Gastrocnemius medialis (tissue), 4 donors: ENCODE results near the gene DDX4. TPM values are rescaled to one million over a fixed set of nuclear protein-coding genes. Genes with fewer than 3 reads are reported as not detected.

ENCODE experiments used
- ATAC-seq, 2 donors: fragments of 150-250 bp; one replicate each; pipeline ENCODE4 v1.9.1; 2016
- DNase-seq, 2 donors: peaks; one replicate each; pipeline ENCODE4 v3.0.0-alpha.2; 2019
- H3K27ac ChIP-seq, 4 donors: fragments of 200-600 bp; sonication (generic); 1 replicate in 1 of 4; 2 replicates in 3 of 4; pipeline ENCODE4 v1.5.1; 2016 to 2018; ENCODE audit warnings: mild to moderate bottlenecking in 2 of 4, moderate library complexity in 1 of 4
- H3K27me3 ChIP-seq, 3 donors: fragments of 200-600 bp; sonication (generic) in 2 of 3; 1 replicate in 1 of 3; 2 replicates in 2 of 3; pipeline versions ENCODE4 v1.5.1 to v1.6.0; 2016 to 2019; ENCODE audit warnings: mild to moderate bottlenecking in 1 of 3, moderate library complexity in 1 of 3
- H3K36me3 ChIP-seq, 2 donors: fragments of 200-600 bp; sonication (generic) in 1 of 2; one replicate each; pipeline ENCODE4 v1.5.1; 2017 to 2018
- H3K4me1 ChIP-seq, 2 donors: fragments of 200-600 bp; sonication (generic) in 1 of 2; one replicate each; pipeline ENCODE4 v1.5.1; 2016 to 2017; ENCODE audit warnings: mild to moderate bottlenecking in 2 of 2
- H3K4me3 ChIP-seq, 4 donors: fragments of 200-600 bp; sonication (generic) in 3 of 4; 1 replicate in 1 of 4; 2 replicates in 3 of 4; pipeline ENCODE4 v1.5.1; 2016 to 2019; ENCODE audit warnings: mild to moderate bottlenecking in 2 of 4
- H3K9me3 ChIP-seq, 3 donors: fragments of 200-600 bp; sonication (generic) in 2 of 3; 1 replicate in 1 of 3; 2 replicates in 2 of 3; pipeline ENCODE4 v1.5.1; 2016 to 2019
- POLR2A ChIP-seq, 2 donors: fragments of 450-650 bp; IDR thresholded peaks; one replicate each; pipeline ENCODE4 v1.6.1; 2017; ENCODE audit warnings: antibody characterized with exemption in 2 of 2, mild to moderate bottlenecking in 2 of 2, moderate library complexity in 2 of 2
- in situ Hi-C, 4 donors: fragments of 200-750 bp; cut with MboI; loops; one replicate each; pipeline versions ENCODE4 v1.15.0 to v1.8.0; 2017; ENCODE audit warnings: low sequenced_read_pairs in 4 of 4
- intact Hi-C: fragments of 100-400 bp; cut with DNase I; formaldehyde crosslinking; loops from one replicate; pipeline ENCODE4 v1.15.1; 2023; ENCODE audit warnings: low total_unique reads
- total RNA-seq, 4 donors: library from RNA; depleted of rRNA; stranded (reverse); fragments of >200 nt; gene quantifications; one replicate each; pipeline versions ENCODE4 v1.1.0 to v1.2.3, GENCODE V29; 2016
- TF ChIP-seq, protein P1 (sequence below), 5 experiments: fragments of 450-650 bp in 3 of 5; fragments of 200-600 bp in 2 of 5; sonication (generic) in 2 of 5; IDR thresholded peaks in 4 of 5; conservative IDR thresholded peaks in 1 of 5; 1 replicate in 4 of 5; 2 replicates in 1 of 5; pipeline ENCODE4 v1.5.1; 2016 to 2019; ENCODE audit warnings: antibody characterized with exemption in 5 of 5, mild to moderate bottlenecking in 3 of 5, moderate library complexity in 3 of 5

Gene DDX4
- not detected for total RNA-seq

GRCh38 chr5:55737793-55738192, at the start of gene DDX4:
DDX4 (plus strand) TSS chr5:55738061; CDS start chr5:55738964, 903 bp downstream.
- no peak within 1 kb of the TSS for H3K4me3 ChIP-seq
- intact Hi-C loops (no loop called here), in situ Hi-C loops (no loop called here)
- H3K4me1 ChIP-seq = no peaks in the 10 kb centered on the region
- no peak for ATAC-seq
- TF ChIP-seq POLR2A (IDR thresholded peaks at IDR 0.05) = no peak
- TF ChIP-seq, protein P1, sequence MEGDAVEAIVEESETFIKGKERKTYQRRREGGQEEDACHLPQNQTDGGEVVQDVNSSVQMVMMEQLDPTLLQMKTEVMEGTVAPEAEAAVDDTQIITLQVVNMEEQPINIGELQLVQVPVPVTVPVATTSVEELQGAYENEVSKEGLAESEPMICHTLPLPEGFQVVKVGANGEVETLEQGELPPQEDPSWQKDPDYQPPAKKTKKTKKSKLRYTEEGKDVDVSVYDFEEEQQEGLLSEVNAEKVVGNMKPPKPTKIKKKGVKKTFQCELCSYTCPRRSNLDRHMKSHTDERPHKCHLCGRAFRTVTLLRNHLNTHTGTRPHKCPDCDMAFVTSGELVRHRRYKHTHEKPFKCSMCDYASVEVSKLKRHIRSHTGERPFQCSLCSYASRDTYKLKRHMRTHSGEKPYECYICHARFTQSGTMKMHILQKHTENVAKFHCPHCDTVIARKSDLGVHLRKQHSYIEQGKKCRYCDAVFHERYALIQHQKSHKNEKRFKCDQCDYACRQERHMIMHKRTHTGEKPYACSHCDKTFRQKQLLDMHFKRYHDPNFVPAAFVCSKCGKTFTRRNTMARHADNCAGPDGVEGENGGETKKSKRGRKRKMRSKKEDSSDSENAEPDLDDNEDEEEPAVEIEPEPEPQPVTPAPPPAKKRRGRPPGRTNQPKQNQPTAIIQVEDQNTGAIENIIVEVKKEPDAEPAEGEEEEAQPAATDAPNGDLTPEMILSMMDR (IDR thresholded peaks at IDR 0.05 in 4 of 5, conservative IDR thresholded peaks at IDR 0.05 in 1 of 5) = no peak
- no peak within 1 kb of the TSS for H3K27ac ChIP-seq
- DNase-seq = no peak
- H3K36me3 ChIP-seq = no peaks in the 10 kb centered on the region
- H3K9me3 ChIP-seq = no peaks in the 10 kb centered on the region
- H3K27me3 ChIP-seq = no peaks in the 10 kb centered on the region

DNA sequence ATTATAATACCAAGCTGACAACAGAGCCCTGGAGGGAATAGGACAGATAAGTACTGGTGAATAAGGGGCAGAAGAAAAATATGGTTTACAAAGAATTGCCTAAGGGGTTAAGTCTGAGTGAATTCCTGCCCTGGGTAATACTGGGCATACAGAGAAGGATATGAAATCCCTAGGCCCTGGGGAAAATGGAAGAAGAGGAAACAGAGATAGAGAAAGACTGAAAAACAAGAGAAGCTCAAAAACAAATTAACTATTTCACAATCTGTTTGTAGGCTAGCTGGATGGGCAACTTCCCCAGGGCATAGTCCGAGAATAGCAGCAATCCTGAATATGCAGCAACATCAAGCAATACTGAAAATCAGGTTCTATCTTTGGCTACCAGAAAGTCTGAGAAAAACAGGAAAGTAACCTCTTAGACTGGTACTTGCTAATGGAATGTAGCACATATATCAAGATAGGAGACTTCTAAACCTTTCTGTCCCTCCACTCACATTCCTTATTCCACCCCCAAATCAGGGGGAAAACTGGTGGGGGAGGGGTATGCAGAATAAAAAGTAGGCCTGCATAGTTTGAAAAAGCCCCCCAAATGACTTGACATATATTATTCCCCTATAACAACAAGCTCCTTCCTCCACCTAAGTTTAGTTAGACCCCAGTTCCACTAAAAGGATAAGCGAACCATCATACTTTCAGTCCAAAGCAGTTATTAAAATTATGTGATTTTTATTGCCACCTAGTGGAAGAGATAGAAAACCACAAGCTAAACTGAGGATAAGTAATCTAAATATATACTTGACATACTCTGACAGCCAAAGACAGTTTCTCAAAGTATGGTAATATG, 46.4 kb upstream of the DDX4 start:
- in situ Hi-C loops = loop anchor here in 3 of 4 donors (5.0 to 25.0 kb wide), 3 partner anchors 279 to 354 kb away; no protein-coding TSS in a partner anchor
- Histone ChIP-seq H3K9me3 (no peaks in the 10 kb centered on the region), H3K36me3 (no peaks in the 10 kb centered on the region), H3K27me3 (no peaks in the 10 kb centered on the region), H3K4me1 (peaks cover 17 to 20% of the 10 kb centered on the region in 2 donors), H3K27ac (peak overlapping the region; percentile 2 to 37 (median 17)), H3K4me3 (peak overlapping the region in 3 of 4 donors; percentile 11 to 39 (median 12))
- intact Hi-C loops = loop anchor here (1.0 to 5.0 kb wide), 5 partner anchors 159 to 519 kb away; partner anchors contain the start of genes CDC20B and PLPP1
- no peak for TF ChIP-seq POLR2A (IDR thresholded peaks at IDR 0.05)
- TF ChIP-seq, protein P1 (IDR thresholded peaks at IDR 0.05 in 4 of 5, conservative IDR thresholded peaks at IDR 0.05 in 1 of 5) = peak; percentile 63 to 89 (median 69)
- ATAC-seq (peak; percentile 86 to 87), DNase-seq (peak in 1 of 2 donors; percentile 7)

DNA sequence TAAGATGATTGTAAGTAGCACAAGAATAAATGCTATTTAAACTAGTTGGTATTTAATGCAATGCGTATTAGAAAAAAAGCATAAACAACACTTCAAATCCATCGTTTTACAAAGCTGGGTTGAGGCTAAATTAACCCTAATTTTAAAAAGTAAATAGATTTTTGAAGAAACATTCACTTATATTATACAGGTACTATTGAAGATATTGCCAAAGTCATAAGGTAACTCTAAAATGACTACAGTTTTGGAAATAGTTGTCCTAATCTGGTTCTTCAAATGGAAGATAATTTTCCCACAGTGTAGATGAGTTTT, 45.8 kb upstream of the DDX4 start:
- in situ Hi-C loops = loop anchor here in 3 of 4 donors (5.0 to 25.0 kb wide), 3 partner anchors 280 to 355 kb away; no protein-coding TSS in a partner anchor
- ATAC-seq = no peak
- intact Hi-C loops = loop anchor here (5.0 kb wide), 3 partner anchors 160 to 520 kb away; partner anchors contain the start of genes CDC20B and PLPP1

DNA sequence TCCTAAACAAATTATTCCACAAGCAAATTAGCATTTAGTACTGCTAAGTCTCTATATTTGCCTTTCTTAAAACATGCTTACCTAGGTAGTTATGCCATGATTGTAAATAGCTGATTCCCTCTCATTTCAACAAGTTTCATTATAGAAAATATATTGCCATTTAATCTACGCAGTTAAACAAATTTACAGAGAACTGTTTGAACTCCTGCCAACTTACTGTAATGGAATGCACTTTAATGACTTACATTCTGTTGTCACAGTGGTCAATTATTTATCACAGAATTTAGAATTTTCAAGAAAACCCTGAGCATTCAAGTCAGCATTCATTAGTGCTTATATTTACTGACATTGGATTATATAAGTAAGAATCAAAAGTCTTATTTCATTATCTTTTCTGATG, 45.4 kb upstream of the DDX4 start:
- Histone ChIP-seq H3K36me3 (peaks cover 0 to 3% of the 10 kb centered on the region in 2 donors), H3K4me3 (no peak overlapping the region), H3K4me1 (peaks cover 17 to 20% of the 10 kb centered on the region in 2 donors), H3K27me3 (no peaks in the 10 kb centered on the region), H3K9me3 (no peaks in the 10 kb centered on the region), H3K27ac (no peak overlapping the region)
- ATAC-seq (no peak), DNase-seq (no peak)
- in situ Hi-C loops = loop anchor here in 3 of 4 donors (5.0 to 25.0 kb wide), 3 partner anchors 280 to 355 kb away; no protein-coding TSS in a partner anchor
- intact Hi-C loops = loop anchor here (5.0 kb wide), 3 partner anchors 160 to 520 kb away; partner anchors contain the start of genes CDC20B and PLPP1
- TF ChIP-seq, protein P1 (IDR thresholded peaks at IDR 0.05 in 4 of 5, conservative IDR thresholded peaks at IDR 0.05 in 1 of 5) = no peak
- TF ChIP-seq POLR2A (IDR thresholded peaks at IDR 0.05) = no peak

More for the DNA sequence above, 45.8 kb upstream of the DDX4 start:
- no peak for DNase-seq
- Histone ChIP-seq H3K4me1 (peaks cover 17 to 20% of the 10 kb centered on the region in 2 donors), H3K9me3 (no peaks in the 10 kb centered on the region), H3K36me3 (no peaks in the 10 kb centered on the region), H3K27ac (no peak overlapping the region), H3K27me3 (no peaks in the 10 kb centered on the region), H3K4me3 (no peak overlapping the region)
- TF ChIP-seq, protein P1 (IDR thresholded peaks at IDR 0.05 in 4 of 5, conservative IDR thresholded peaks at IDR 0.05 in 1 of 5) = no peak
- TF ChIP-seq POLR2A (IDR thresholded peaks at IDR 0.05) = no peak
